ENCODE data around the gene FHL2.

DNA sequence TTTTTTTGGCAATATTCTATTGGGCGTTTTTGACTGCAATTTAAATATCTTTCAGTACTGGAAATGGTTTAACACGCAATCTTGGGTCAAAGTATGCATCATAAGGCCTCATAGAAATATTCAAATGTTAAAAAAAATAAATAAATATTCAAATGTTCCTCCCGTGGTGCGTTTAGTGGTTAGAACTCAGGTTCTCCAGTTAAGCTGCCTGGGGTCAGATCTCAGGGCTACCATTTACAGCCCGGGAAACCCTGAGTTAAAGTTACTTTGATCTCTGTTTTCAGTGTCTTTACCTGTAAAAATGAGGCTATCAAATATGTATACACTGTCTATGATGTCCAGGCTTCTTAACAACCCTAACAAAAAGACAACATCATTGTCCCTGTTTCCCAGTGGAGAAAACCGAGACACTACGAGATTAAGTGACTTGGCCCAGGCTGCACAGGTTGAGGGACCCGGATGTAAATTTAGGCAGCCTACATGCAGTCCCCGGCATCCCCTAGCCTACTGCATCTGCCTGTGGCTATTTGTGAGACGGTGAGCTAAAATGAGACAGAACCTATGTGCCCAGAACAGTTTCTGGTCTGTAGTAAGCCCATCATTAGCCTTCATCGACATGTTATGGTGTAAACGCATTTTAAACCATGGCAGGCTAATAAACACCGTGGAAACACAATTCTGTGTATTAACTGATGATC is 1.7 kb downstream of the FHL2 start:
- TF ChIP-seq POLR2A (IDR thresholded peaks at IDR 0.05) = no peak
- TF ChIP-seq, protein P1, sequence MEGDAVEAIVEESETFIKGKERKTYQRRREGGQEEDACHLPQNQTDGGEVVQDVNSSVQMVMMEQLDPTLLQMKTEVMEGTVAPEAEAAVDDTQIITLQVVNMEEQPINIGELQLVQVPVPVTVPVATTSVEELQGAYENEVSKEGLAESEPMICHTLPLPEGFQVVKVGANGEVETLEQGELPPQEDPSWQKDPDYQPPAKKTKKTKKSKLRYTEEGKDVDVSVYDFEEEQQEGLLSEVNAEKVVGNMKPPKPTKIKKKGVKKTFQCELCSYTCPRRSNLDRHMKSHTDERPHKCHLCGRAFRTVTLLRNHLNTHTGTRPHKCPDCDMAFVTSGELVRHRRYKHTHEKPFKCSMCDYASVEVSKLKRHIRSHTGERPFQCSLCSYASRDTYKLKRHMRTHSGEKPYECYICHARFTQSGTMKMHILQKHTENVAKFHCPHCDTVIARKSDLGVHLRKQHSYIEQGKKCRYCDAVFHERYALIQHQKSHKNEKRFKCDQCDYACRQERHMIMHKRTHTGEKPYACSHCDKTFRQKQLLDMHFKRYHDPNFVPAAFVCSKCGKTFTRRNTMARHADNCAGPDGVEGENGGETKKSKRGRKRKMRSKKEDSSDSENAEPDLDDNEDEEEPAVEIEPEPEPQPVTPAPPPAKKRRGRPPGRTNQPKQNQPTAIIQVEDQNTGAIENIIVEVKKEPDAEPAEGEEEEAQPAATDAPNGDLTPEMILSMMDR (IDR thresholded peaks at IDR 0.05) = no peak

Measured in adrenal gland (tissue), 5 donors.